GM12864 (cell line): ENCODE data around the gene CTIF.

ENCODE experiments used
- DNase-seq: peaks from one replicate; pipeline ENCODE4 v3.0.0-alpha.2; 2011; ENCODE audit warnings: low read depth
- H3K4me3 ChIP-seq: 2 replicates; pipeline ENCODE4 v1.5.1; 2011; ENCODE audit warnings: mild to moderate bottlenecking, low read depth, low read length, control low read depth
- CTCF ChIP-seq: IDR thresholded peaks from 2 replicates; pipeline ENCODE4 v1.5.1; 2011; ENCODE audit warnings: low read depth, mild to moderate bottlenecking, moderate library complexity, low read length, control low read depth, inconsistent platforms; ENCODE audit errors: missing control alignments

CTIF gene

GRCh38 chr18:48792141-48792540 lies 253.3 kb downstream of the CTIF start:
- TF ChIP-seq CTCF = no peak
- no peak for DNase-seq
- no peak overlapping the region for H3K4me3 ChIP-seq

- no peak for TF ChIP-seq CTCF
- DNase-seq = no peak
Observed at GRCh38 chr18:48792611-48793380, 254.0 kb downstream of the CTIF start.

GRCh38 chr18:48794251-48794970 lies 255.6 kb downstream of the CTIF start:
- DNase-seq = no peak
- H3K4me3 ChIP-seq = no peak overlapping the region
- TF ChIP-seq CTCF = no peak

More at GRCh38 chr18:48792611-48793380, 254.0 kb downstream of the CTIF start:
- no peak overlapping the region for H3K4me3 ChIP-seq

GRCh38 chr18:48795696-48796095 lies 256.9 kb downstream of the CTIF start:
- TF ChIP-seq CTCF = no peak
- no peak overlapping the region for H3K4me3 ChIP-seq
- DNase-seq = no peak

- TF ChIP-seq CTCF = no peak
- H3K4me3 ChIP-seq = no peak overlapping the region
- DNase-seq = no peak
Observed at GRCh38 chr18:48796491-48797205, 257.8 kb downstream of the CTIF start.

DNA sequence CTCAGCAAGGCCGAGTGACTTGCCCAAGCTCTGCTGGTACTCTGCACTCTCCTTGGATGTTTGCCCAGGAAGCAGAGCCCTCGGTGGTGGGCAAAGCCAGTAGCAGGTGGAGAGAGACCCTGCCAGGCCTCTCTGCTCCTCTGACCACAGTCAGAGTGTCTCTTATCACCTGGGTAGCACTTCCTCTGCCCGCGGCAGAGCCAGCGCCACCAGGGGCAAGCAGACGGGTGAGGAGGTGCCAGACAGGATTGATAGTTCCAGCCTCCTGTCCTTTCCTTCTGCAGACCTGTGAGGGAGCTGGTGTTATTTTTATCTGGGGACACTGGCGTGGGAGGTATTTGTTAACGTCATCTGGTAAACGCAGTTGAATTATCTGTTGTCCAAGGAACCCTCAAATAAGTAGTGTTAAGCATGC lies 259.0 kb downstream of the CTIF start:
- no peak for TF ChIP-seq CTCF
- DNase-seq = no peak

More for the DNA sequence above, 259.0 kb downstream of the CTIF start:
- no peak overlapping the region for H3K4me3 ChIP-seq
